ENCODE results near the gene NBAS. TPM values are rescaled to one million over a fixed set of nuclear protein-coding genes. Genes with fewer than 3 reads are reported as not detected.

NBAS gene
- total and polyA plus RNA-seq, 12 donors: 26.4 to 79.1 (median 56.3) TPM

DNA sequence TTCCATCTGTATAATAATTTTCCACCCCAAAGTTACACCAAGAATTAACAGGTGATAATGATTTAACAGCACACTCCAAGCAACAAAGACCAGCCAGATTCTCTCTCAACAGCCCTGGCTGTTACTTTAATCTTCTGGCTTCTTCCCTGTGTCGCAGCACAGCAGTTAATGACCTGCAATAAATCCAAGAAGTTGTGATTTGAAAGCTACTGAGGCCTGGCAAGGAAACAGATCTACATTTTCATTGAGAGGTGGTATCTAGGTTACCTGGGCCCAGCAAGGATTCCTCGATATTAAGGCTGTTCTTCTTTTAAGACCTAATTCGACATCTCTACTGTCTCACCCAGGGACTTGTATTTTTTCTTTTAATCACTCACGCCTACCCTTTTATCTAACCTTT is 433.8 kb downstream of the NBAS start:
- ATAC-seq: no peak
- H3K27ac ChIP-seq: no peak overlapping the region
- no peak for DNase-seq
- WGBS, 2 donors: 80% methylated on average over 4 of the region's 4 CpGs
- intact Hi-C loops (cut with DNase I): no loop called here
- no peak overlapping the region for H3K4me3 ChIP-seq
- H3K27me3 ChIP-seq: no peaks in the 10 kb centered on the region
- no peak for TF ChIP-seq CTCF (IDR thresholded peaks at IDR 0.05)
- no peaks in the 10 kb centered on the region for H3K4me1 ChIP-seq
- H3K36me3 ChIP-seq: no peaks in the 10 kb centered on the region
- peaks cover 0 to 6% (median 0%) of the 10 kb centered on the region in 11 donors for H3K9me3 ChIP-seq

DNA sequence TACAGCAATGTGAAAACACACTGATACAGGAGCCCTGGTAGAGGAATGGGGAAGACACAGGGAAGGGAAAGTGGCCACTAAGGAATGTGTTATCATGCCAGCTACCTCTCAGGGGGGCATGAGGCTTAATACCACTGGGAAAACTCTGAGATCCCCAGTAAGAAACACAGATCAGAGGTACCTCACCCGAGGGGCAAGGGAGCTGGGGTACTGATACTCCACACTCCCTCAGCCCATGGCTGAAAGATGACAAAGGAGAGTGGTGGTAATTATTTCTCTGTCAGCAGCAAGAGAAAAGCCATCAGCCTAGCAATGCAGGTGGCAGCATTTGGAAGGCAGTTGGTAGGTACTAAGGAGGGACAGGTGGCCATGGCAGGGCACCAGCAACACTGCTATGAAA is 434.8 kb downstream of the NBAS start:
- TF ChIP-seq CTCF (IDR thresholded peaks at IDR 0.05): no peak
- Histone ChIP-seq H3K4me3 (no peak overlapping the region), H3K36me3 (no peaks in the 10 kb centered on the region), H3K9me3 (peaks cover 0 to 6% (median 0%) of the 10 kb centered on the region in 11 donors), H3K27me3 (no peaks in the 10 kb centered on the region), H3K4me1 (no peaks in the 10 kb centered on the region), H3K27ac (no peak overlapping the region)
- no peak for ATAC-seq
- intact Hi-C loops (cut with DNase I): no loop called here
- DNase-seq: no peak
- 90% methylated on average over 1 of the region's 1 CpG for WGBS, 2 donors

- no peak for ATAC-seq
- Histone ChIP-seq H3K4me3 (no peak overlapping the region), H3K27ac (no peak overlapping the region), H3K4me1 (no peaks in the 10 kb centered on the region), H3K36me3 (no peaks in the 10 kb centered on the region), H3K27me3 (no peaks in the 10 kb centered on the region), H3K9me3 (peaks cover 0 to 6% (median 0%) of the 10 kb centered on the region in 11 donors)
- TF ChIP-seq CTCF (IDR thresholded peaks at IDR 0.05): no peak
- intact Hi-C loops (cut with DNase I): no loop called here
- 52 to 67% methylated on average over 2 of the region's 2 CpGs for WGBS, 2 donors
- no peak for DNase-seq
These were observed 438.2 kb downstream of the NBAS start for GRCh38 chr2:15122915-15123314.

DNA sequence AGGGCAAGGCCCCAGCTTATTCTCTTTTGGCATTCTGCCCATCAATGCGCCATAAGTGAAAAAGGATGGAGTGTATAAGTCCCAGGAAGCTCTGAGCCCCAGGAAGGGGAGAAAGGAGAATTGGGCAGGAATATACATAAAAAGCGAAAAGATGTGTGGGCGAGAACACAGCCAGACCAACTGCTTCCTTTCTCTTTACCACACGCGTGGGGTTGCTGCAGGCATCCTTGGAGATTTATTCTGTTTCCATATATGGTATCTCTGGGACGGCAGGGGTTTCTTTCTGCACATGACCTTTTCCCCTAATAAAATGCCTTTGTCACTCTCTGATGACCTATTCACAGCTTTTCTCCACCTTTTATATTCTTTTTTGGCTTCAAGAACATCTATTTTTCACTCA is 440.5 kb downstream of the NBAS start:
- Histone ChIP-seq H3K27me3 (no peaks in the 10 kb centered on the region), H3K9me3 (peaks cover 0 to 11% (median 0%) of the 10 kb centered on the region in 11 donors), H3K27ac (no peak overlapping the region), H3K36me3 (no peaks in the 10 kb centered on the region), H3K4me3 (no peak overlapping the region), H3K4me1 (no peaks in the 10 kb centered on the region)
- WGBS, 2 donors: 48 to 67% methylated on average over 6 of the region's 6 CpGs
- ATAC-seq (no peak), DNase-seq (no peak)
- intact Hi-C loops (cut with DNase I): no loop called here
- no peak for TF ChIP-seq CTCF (IDR thresholded peaks at IDR 0.05)

Data from heart right ventricle (tissue), 16 donors.